IPS DF 4.7 (cell line): ENCODE data around the gene RPL27.

ENCODE experiments used
- DNase-seq: peaks from one replicate; pipeline ENCODE4 v3.0.0-alpha.2; 2013; ENCODE audit warnings: low spot score; ENCODE audit errors: extremely low read depth

Gene RPL27

DNA sequence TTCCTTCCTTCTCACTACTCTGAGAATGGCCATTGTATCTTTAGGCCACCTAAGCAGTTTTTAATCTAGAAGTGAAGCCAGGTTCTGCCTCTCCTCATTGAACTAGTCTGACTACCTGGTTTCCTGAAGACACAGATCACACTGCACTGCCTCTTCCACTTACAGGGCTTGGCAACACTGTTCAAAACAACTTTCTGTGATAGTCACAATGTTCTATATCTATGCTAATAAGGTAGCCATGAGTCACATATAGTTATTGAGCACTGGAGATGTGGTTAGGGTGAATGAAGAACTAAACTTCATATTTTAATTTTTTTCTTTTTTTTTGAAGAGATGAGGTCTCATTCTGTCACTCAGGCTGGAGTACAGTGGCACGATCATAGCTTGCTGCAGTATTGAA is 53.8 kb downstream of the RPL27 start:
- no peak for DNase-seq
